Hematopoietic multipotent progenitor cell treated with erythropoietin and hydrocortisone succinate and interleukin-3 and kit ligand, for 15 days (in vitro differentiated cells): Measurements from ENCODE around the gene FCHSD2.

Source experiments
- DNase-seq: peaks from one replicate; pipeline ENCODE4 v3.0.0-alpha.2; 2015; ENCODE audit warnings: low spot score

FCHSD2 gene

GRCh38 chr11:73172992-73173656, 31.0 kb upstream of the FCHSD2 start:
- no peak for DNase-seq

GRCh38 chr11:73171436-73172161, 29.5 kb upstream of the FCHSD2 start:
- DNase-seq = no peak

GRCh38 chr11:73170140-73170539, 28.0 kb upstream of the FCHSD2 start:
- no peak for DNase-seq

- DNase-seq = no peak
Measured at GRCh38 chr11:73168925-73169579, 26.9 kb upstream of the FCHSD2 start.

- no peak for DNase-seq
Measured at GRCh38 chr11:73167363-73167954, 25.3 kb upstream of the FCHSD2 start.

GRCh38 chr11:73164803-73165540, 22.9 kb upstream of the FCHSD2 start:
- no peak for DNase-seq

GRCh38 chr11:73163638-73164174, 21.6 kb upstream of the FCHSD2 start:
- DNase-seq = no peak

GRCh38 chr11:73162196-73162740, 20.1 kb upstream of the FCHSD2 start:
- DNase-seq = no peak

GRCh38 chr11:73160005-73160760, 18.1 kb upstream of the FCHSD2 start:
- DNase-seq = no peak

GRCh38 chr11:73159297-73159696, 17.2 kb upstream of the FCHSD2 start:
- no peak for DNase-seq

- no peak for DNase-seq
Measured at GRCh38 chr11:73158356-73159051, 16.4 kb upstream of the FCHSD2 start.

GRCh38 chr11:73157101-73158010, 15.2 kb upstream of the FCHSD2 start:
- no peak for DNase-seq

- DNase-seq = no peak
Measured at GRCh38 chr11:73156686-73157085, 14.6 kb upstream of the FCHSD2 start.

- DNase-seq = no peak
Measured at GRCh38 chr11:73156114-73156513, 14.0 kb upstream of the FCHSD2 start.

GRCh38 chr11:73155102-73155501, 13.0 kb upstream of the FCHSD2 start:
- DNase-seq = no peak

- DNase-seq = no peak
Measured at GRCh38 chr11:73154178-73154577, 12.1 kb upstream of the FCHSD2 start.

- no peak for DNase-seq
Measured at GRCh38 chr11:73152861-73153483, 10.9 kb upstream of the FCHSD2 start.

- DNase-seq = no peak
Measured at GRCh38 chr11:73152086-73152853, 10.2 kb upstream of the FCHSD2 start.
